Central memory CD8-positive, alpha-beta T cell (primary cell): ENCODE data around the gene ARHGAP22.

ENCODE experiments used
- ATAC-seq: fragments of 150-1000 bp; cut with Tn5 transposase; replicated peaks from 2 replicates; pipeline ENCODE4 v1.10.0; 2022; ENCODE audit warnings: mild to moderate bottlenecking, moderate FRiP score, moderate number of reproducible peaks; ENCODE audit not compliant: poor library complexity, severe bottlenecking; ENCODE audit errors: extremely low read depth
- DNase-seq, 2 donors: peaks; one replicate each; pipeline ENCODE4 v3.0.0; 2021; ENCODE audit warnings: low spot score in 2 of 2
- H3K27ac Mint-ChIP-seq: one replicate; pipeline ENCODE4 v1.8.0; 2022; ENCODE audit warnings: low read depth, mild to moderate bottlenecking, moderate library complexity, mixed read lengths
- H3K27me3 Mint-ChIP-seq: one replicate; pipeline ENCODE4 v1.8.0; 2022; ENCODE audit warnings: mixed read lengths
- H3K36me3 Mint-ChIP-seq: one replicate; pipeline ENCODE4 v1.8.0; 2022; ENCODE audit warnings: mild to moderate bottlenecking, moderate library complexity, mixed read lengths; ENCODE audit not compliant: insufficient read depth
- H3K4me1 Mint-ChIP-seq: one replicate; pipeline ENCODE4 v1.8.0; 2022; ENCODE audit warnings: mixed read lengths
- H3K4me3 Mint-ChIP-seq: one replicate; pipeline ENCODE4 v1.8.0; 2022; ENCODE audit warnings: mild to moderate bottlenecking, moderate library complexity, mixed read lengths
- H3K9me3 Mint-ChIP-seq: one replicate; pipeline ENCODE4 v1.8.0; 2022; ENCODE audit warnings: mixed read lengths

The ARHGAP22 gene

DNA sequence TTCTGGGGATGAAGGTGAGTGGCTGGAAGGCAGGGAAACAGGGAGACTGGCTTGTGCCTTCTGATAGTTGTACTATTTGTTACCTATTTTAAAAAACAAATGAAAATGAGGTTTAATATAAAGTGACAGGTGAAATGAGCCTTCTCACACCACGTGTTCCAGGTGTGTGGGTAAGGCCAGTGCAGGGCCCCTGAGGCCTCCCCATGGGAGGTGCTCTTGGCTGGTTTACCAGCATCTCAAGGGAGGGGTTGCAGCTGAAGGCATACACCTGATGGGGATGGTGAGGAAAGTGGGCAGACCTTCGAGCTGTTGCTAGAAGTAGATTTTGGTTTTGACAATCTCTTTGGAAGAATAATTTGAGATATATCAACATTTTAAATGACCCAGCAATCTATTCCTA, 103.6 kb downstream of the ARHGAP22 start:
- ATAC-seq = no peak
- no peak overlapping the region for H3K27ac Mint-ChIP-seq
- H3K4me3 Mint-ChIP-seq = no peak overlapping the region
- H3K36me3 Mint-ChIP-seq = no peaks in the 10 kb centered on the region
- H3K4me1 Mint-ChIP-seq = no peaks in the 10 kb centered on the region
- H3K9me3 Mint-ChIP-seq = no peaks in the 10 kb centered on the region
- DNase-seq = no peak
- H3K27me3 Mint-ChIP-seq = peaks cover 26% of the 10 kb centered on the region

GRCh38 chr10:48500771-48501170, 104.1 kb downstream of the ARHGAP22 start:
- Mint-ChIP-seq H3K27ac (no peak overlapping the region), H3K4me1 (no peaks in the 10 kb centered on the region), H3K4me3 (no peak overlapping the region), H3K27me3 (peaks cover 28% of the 10 kb centered on the region), H3K9me3 (no peaks in the 10 kb centered on the region), H3K36me3 (no peaks in the 10 kb centered on the region)
- no peak for ATAC-seq
- DNase-seq = no peak

DNA sequence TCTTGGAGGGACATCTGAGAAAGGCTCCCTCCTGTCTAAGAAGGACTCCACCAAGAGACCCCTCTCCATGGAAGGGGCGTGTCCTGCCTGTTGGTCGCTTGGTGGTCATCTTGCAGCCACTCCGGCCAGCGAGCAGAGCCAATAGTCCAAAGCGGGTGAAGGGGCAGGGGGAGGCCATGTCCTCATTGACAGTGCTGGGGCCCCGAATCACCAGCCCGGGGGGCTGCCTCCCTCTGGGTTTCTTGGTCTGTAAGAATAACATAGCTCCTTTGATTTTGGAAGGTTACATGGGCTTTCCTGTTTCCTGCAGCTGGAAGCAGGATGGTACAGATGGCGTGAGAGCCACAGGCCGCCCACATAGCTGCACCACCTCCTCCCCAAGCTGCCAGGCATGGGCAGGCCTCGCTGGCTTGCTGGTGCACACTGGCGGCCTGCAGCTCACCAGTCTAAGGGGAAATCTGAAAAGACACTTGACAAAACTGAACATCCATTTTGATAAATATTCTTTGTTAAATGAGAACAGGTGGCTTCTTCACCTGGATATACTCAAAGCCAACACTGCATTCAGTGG, 105.8 kb downstream of the ARHGAP22 start:
- Mint-ChIP-seq H3K9me3 (no peaks in the 10 kb centered on the region), H3K4me3 (no peak overlapping the region), H3K36me3 (no peaks in the 10 kb centered on the region), H3K4me1 (peaks cover 6% of the 10 kb centered on the region), H3K27me3 (peaks cover 33% of the 10 kb centered on the region), H3K27ac (no peak overlapping the region)
- ATAC-seq (no peak), DNase-seq (peak in 1 of 2 donors; percentile 7)

- Mint-ChIP-seq H3K27me3 (peaks cover 40% of the 10 kb centered on the region), H3K4me3 (no peak overlapping the region), H3K9me3 (no peaks in the 10 kb centered on the region), H3K36me3 (no peaks in the 10 kb centered on the region), H3K4me1 (peaks cover 6% of the 10 kb centered on the region), H3K27ac (no peak overlapping the region)
- DNase-seq (peak in 1 of 2 donors; percentile 1), ATAC-seq (no peak)
Observed at GRCh38 chr10:48497780-48498770, 106.8 kb downstream of the ARHGAP22 start.

- Mint-ChIP-seq H3K36me3 (peaks cover 1% of the 10 kb centered on the region), H3K4me1 (peaks cover 6% of the 10 kb centered on the region), H3K27me3 (peaks cover 41% of the 10 kb centered on the region), H3K4me3 (no peak overlapping the region), H3K27ac (no peak overlapping the region), H3K9me3 (no peaks in the 10 kb centered on the region)
- ATAC-seq (no peak), DNase-seq (peak in 1 of 2 donors; percentile 6)
Observed at GRCh38 chr10:48496831-48497779, 107.8 kb downstream of the ARHGAP22 start.

GRCh38 chr10:48496105-48496830, 108.6 kb downstream of the ARHGAP22 start:
- Mint-ChIP-seq H3K36me3 (peaks cover 1% of the 10 kb centered on the region), H3K27me3 (peaks cover 47% of the 10 kb centered on the region), H3K9me3 (no peaks in the 10 kb centered on the region), H3K4me3 (no peak overlapping the region), H3K4me1 (peaks cover 6% of the 10 kb centered on the region), H3K27ac (no peak overlapping the region)
- ATAC-seq (no peak), DNase-seq (no peak)

GRCh38 chr10:48495282-48496045, 109.4 kb downstream of the ARHGAP22 start:
- Mint-ChIP-seq H3K27ac (no peak overlapping the region), H3K27me3 (peaks cover 55% of the 10 kb centered on the region), H3K4me3 (no peak overlapping the region), H3K9me3 (no peaks in the 10 kb centered on the region), H3K4me1 (peaks cover 6% of the 10 kb centered on the region), H3K36me3 (peaks cover 1% of the 10 kb centered on the region)
- ATAC-seq (no peak), DNase-seq (no peak)

DNA sequence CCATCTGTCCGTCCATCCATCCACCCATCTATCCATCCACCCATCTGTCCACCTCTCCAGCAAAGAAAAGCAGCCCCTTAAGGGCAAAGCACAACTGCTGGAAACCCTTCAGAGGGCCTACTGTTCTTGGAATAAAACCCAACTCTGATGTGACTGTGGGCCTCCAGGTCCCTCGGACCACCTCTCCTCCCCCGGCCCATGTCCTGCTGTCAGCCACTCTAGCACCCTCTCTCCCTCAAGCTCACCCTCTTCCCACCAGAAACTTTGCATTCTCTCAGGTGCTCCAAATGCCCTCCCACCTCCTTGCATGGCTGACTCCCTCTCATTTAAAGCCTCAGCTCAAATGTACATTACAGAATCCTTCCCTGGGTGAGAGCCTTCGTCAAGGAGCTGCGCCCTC, 110.3 kb downstream of the ARHGAP22 start:
- no peaks in the 10 kb centered on the region for H3K9me3 Mint-ChIP-seq
- H3K4me3 Mint-ChIP-seq = no peak overlapping the region
- DNase-seq (no peak), ATAC-seq (no peak)
- H3K36me3 Mint-ChIP-seq = peaks cover 1% of the 10 kb centered on the region
- H3K27ac Mint-ChIP-seq = no peak overlapping the region
- peaks cover 58% of the 10 kb centered on the region for H3K27me3 Mint-ChIP-seq
- peaks cover 6% of the 10 kb centered on the region for H3K4me1 Mint-ChIP-seq

DNA sequence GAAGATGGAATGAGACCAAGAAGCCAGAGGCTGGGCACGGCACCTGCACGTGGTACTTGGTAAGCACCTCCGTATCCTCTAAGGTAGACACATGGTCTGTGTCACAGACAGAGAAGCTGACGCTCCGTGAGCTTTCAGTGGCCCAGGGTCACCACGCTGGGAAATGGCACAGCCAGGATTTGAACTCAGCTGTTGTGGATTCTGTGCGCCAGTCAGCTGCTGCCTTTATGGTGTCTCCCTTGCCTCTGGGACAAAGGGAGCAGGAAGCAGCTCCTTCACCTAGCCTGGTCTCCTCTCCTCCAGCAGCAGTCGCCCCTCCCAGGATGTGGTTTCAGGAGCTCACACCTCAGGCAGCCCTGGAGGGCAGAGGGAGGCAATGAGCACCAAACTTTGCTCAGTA, 110.8 kb downstream of the ARHGAP22 start:
- H3K4me1 Mint-ChIP-seq = peaks cover 6% of the 10 kb centered on the region
- no peak for ATAC-seq
- no peaks in the 10 kb centered on the region for H3K9me3 Mint-ChIP-seq
- H3K27ac Mint-ChIP-seq = no peak overlapping the region
- DNase-seq = no peak
- H3K36me3 Mint-ChIP-seq = peaks cover 1% of the 10 kb centered on the region
- H3K4me3 Mint-ChIP-seq = no peak overlapping the region
- peaks cover 58% of the 10 kb centered on the region for H3K27me3 Mint-ChIP-seq

- H3K9me3 Mint-ChIP-seq = no peaks in the 10 kb centered on the region
- peaks cover 58% of the 10 kb centered on the region for H3K27me3 Mint-ChIP-seq
- no peak overlapping the region for H3K27ac Mint-ChIP-seq
- no peak for ATAC-seq
- no peak overlapping the region for H3K4me3 Mint-ChIP-seq
- H3K36me3 Mint-ChIP-seq = peaks cover 1% of the 10 kb centered on the region
- peaks cover 6% of the 10 kb centered on the region for H3K4me1 Mint-ChIP-seq
- DNase-seq = no peak
Observed at GRCh38 chr10:48493083-48493871, 111.6 kb downstream of the ARHGAP22 start.

GRCh38 chr10:48492201-48492600, 112.7 kb downstream of the ARHGAP22 start:
- Mint-ChIP-seq H3K4me1 (peaks cover 6% of the 10 kb centered on the region), H3K36me3 (peaks cover 1% of the 10 kb centered on the region), H3K27ac (no peak overlapping the region), H3K27me3 (peaks cover 57% of the 10 kb centered on the region), H3K9me3 (no peaks in the 10 kb centered on the region), H3K4me3 (no peak overlapping the region)
- ATAC-seq (no peak), DNase-seq (no peak)
